ENCODE data around the gene ESRP2.

ESRP2 gene

GRCh38 chr16:68263559-68264127 is 27.7 kb upstream of the ESRP2 start:
- DNase-seq, result no peak

- DNase-seq, result no peak
Measured at GRCh38 chr16:68259007-68259825, 23.3 kb upstream of the ESRP2 start.

- no peak for DNase-seq
Measured at GRCh38 chr16:68257906-68258800, 22.2 kb upstream of the ESRP2 start.

GRCh38 chr16:68257251-68257905 is 21.5 kb upstream of the ESRP2 start:
- no peak for DNase-seq

- no peak for DNase-seq
Measured at GRCh38 chr16:68255712-68256111, 19.8 kb upstream of the ESRP2 start.

- no peak for DNase-seq
Measured at GRCh38 chr16:68253721-68254120, 17.8 kb upstream of the ESRP2 start.

- no peak for DNase-seq
Measured at GRCh38 chr16:68252383-68252782, 16.5 kb upstream of the ESRP2 start.

- DNase-seq, result no peak
Measured at GRCh38 chr16:68251832-68252231, 15.9 kb upstream of the ESRP2 start.

GRCh38 chr16:68250951-68251350 is 15.0 kb upstream of the ESRP2 start:
- no peak for DNase-seq

- no peak for DNase-seq
Measured at GRCh38 chr16:68249371-68249770, 13.4 kb upstream of the ESRP2 start.

GRCh38 chr16:68247932-68248331 is 12.0 kb upstream of the ESRP2 start:
- no peak for DNase-seq

GRCh38 chr16:68247400-68247799 is 11.5 kb upstream of the ESRP2 start:
- no peak for DNase-seq

- no peak for DNase-seq
Measured at GRCh38 chr16:68246666-68247065, 10.7 kb upstream of the ESRP2 start.

- DNase-seq, result no peak
Measured at GRCh38 chr16:68246121-68246520, 10.2 kb upstream of the ESRP2 start.

- DNase-seq, result peak; percentile 99
Measured at GRCh38 chr16:68244903-68245853, 9.3 kb upstream of the ESRP2 start, which contains the start of gene PLA2G15. Gene PLA2G15, plus strand, starts transcription at chr16:68245373. Its CDS starts 54 bp downstream, at chr16:68245427.

- DNase-seq, result no peak
Measured at GRCh38 chr16:68244481-68244902, 8.6 kb upstream of the ESRP2 start.

GRCh38 chr16:68242926-68243858 is 7.3 kb upstream of the ESRP2 start:
- no peak for DNase-seq

GRCh38 chr16:68242085-68242484 is 6.2 kb upstream of the ESRP2 start:
- DNase-seq, result no peak

- no peak for DNase-seq
Measured at GRCh38 chr16:68238029-68238345, 2.1 kb upstream of the ESRP2 start.

- DNase-seq, result peak; percentile 91
Measured at GRCh38 chr16:68237243-68238028, 1.5 kb upstream of the ESRP2 start.
